DND-41 (cell line): ENCODE results near the gene TENT5A.

ENCODE experiments used
- ATAC-seq: fragments of 200-7000 bp; cut with Tn5 transposase; 3 replicates; pipeline ENCODE4 v1.9.1; 2021; ENCODE audit warnings: low read depth; ENCODE audit not compliant: insufficient read depth
- DNase-seq: peaks from one replicate; pipeline ENCODE4 v3.0.0-alpha.2; 2020
- H2AFZ ChIP-seq: 2 replicates; pipeline ENCODE4 v1.6.0; 2012; ENCODE audit warnings: low read depth, low read length
- H3K27ac ChIP-seq: 2 replicates; pipeline ENCODE4 v1.5.1; 2012; ENCODE audit warnings: low read length, inconsistent platforms
- H3K27me3 ChIP-seq: fragments of 200-600 bp; sonication (generic); 2 replicates; pipeline ENCODE4 v1.6.0; 2012; ENCODE audit warnings: low read length, mild to moderate bottlenecking, inconsistent platforms; ENCODE audit not compliant: insufficient read depth, poor library complexity
- H3K36me3 ChIP-seq: 2 replicates; pipeline ENCODE4 v1.5.1; 2012; ENCODE audit warnings: low read length, inconsistent platforms; ENCODE audit not compliant: insufficient read depth
- H3K4me1 ChIP-seq: 2 replicates; pipeline ENCODE4 v1.5.1; 2012; ENCODE audit warnings: mild to moderate bottlenecking, low read length; ENCODE audit not compliant: insufficient read depth
- H3K4me2 ChIP-seq: 2 replicates; pipeline ENCODE4 v1.6.0; 2012; ENCODE audit warnings: mild to moderate bottlenecking, moderate library complexity, low read length, inconsistent platforms; ENCODE audit not compliant: insufficient read depth
- H3K4me3 ChIP-seq, 2 experiments: fragments of 200-600 bp in 1 of 2; shearing (Covaris generic) in 1 of 2; 2 replicates each; pipeline ENCODE4 v1.5.1; 2012 to 2016; ENCODE audit warnings: inconsistent platforms in 2 of 2, low read length in 2 of 2, mild to moderate bottlenecking in 2 of 2, low read depth in 1 of 2, moderate library complexity in 1 of 2
- H3K79me2 ChIP-seq: 2 replicates; pipeline ENCODE4 v1.6.0; 2012; ENCODE audit warnings: low read length, inconsistent platforms; ENCODE audit not compliant: insufficient read depth
- H3K9ac ChIP-seq: 2 replicates; pipeline ENCODE4 v1.6.0; 2012; ENCODE audit warnings: low read depth, mild to moderate bottlenecking, inconsistent platforms, low read length, moderate library complexity
- H3K9me3 ChIP-seq: 2 replicates; pipeline ENCODE4 v1.5.1; 2012; ENCODE audit warnings: low read length, moderate library complexity, mild to moderate bottlenecking, inconsistent platforms; ENCODE audit not compliant: insufficient read depth, severe bottlenecking
- H4K20me1 ChIP-seq: 2 replicates; pipeline ENCODE4 v1.6.0; 2012; ENCODE audit warnings: low read length; ENCODE audit not compliant: insufficient read depth
- CTCF ChIP-seq: IDR thresholded peaks from 2 replicates; pipeline ENCODE4 v1.5.1; 2012; ENCODE audit warnings: borderline replicate concordance, low read length, moderate library complexity, mild to moderate bottlenecking; ENCODE audit not compliant: poor library complexity, severe bottlenecking; ENCODE audit errors: extremely low read depth
- EZH2 ChIP-seq: IDR thresholded peaks from 3 replicates; pipeline ENCODE4 v1.6.1; 2012; ENCODE audit warnings: borderline replicate concordance, low read depth, mild to moderate bottlenecking, moderate library complexity, low read length, inconsistent platforms; ENCODE audit not compliant: severe bottlenecking

The TENT5A gene

GRCh38 chr6:81786150-81786549 lies 33.7 kb upstream of the TENT5A start:
- no peak overlapping the region for H3K27ac ChIP-seq
- H3K79me2 ChIP-seq = no peaks in the 10 kb centered on the region
- TF ChIP-seq CTCF (no peak), EZH2 (no peak)
- ATAC-seq (no peak), DNase-seq (no peak)
- H3K4me2 ChIP-seq = peak overlapping the region; percentile 48; the same call in 1 of the 2 replicates
- no peaks in the 10 kb centered on the region for H3K36me3 ChIP-seq
- peaks cover 3% of the 10 kb centered on the region for H3K9me3 ChIP-seq
- no peak overlapping the region; a peak in 1 of 4 replicates for H3K4me3 ChIP-seq
- no peak overlapping the region for H3K9ac ChIP-seq
- H4K20me1 ChIP-seq = no peaks in the 10 kb centered on the region
- H3K4me1 ChIP-seq = peaks cover 12% of the 10 kb centered on the region
- H3K27me3 ChIP-seq = no peaks in the 10 kb centered on the region
- H2AFZ ChIP-seq = peak overlapping the region; percentile 37

- Histone ChIP-seq H3K9me3 (peaks cover 3% of the 10 kb centered on the region), H3K4me3 (no peak overlapping the region), H4K20me1 (no peaks in the 10 kb centered on the region), H3K9ac (no peak overlapping the region), H3K4me2 (no peak overlapping the region), H3K79me2 (no peaks in the 10 kb centered on the region), H3K36me3 (no peaks in the 10 kb centered on the region), H3K27ac (no peak overlapping the region), H3K27me3 (no peaks in the 10 kb centered on the region), H2AFZ (no peak overlapping the region), H3K4me1 (peaks cover 12% of the 10 kb centered on the region)
- no peak for TF ChIP-seq EZH2
- no peak for TF ChIP-seq CTCF
- DNase-seq (no peak), ATAC-seq (no peak)
Observed at GRCh38 chr6:81785377-81785776, 32.9 kb upstream of the TENT5A start.

GRCh38 chr6:81783893-81784292 lies 31.4 kb upstream of the TENT5A start:
- H4K20me1 ChIP-seq = no peaks in the 10 kb centered on the region
- H3K4me1 ChIP-seq = peaks cover 12% of the 10 kb centered on the region
- DNase-seq (no peak), ATAC-seq (no peak)
- no peaks in the 10 kb centered on the region for H3K79me2 ChIP-seq
- TF ChIP-seq CTCF (no peak), EZH2 (no peak)
- H3K27me3 ChIP-seq = no peaks in the 10 kb centered on the region
- H2AFZ ChIP-seq = no peak overlapping the region
- no peak overlapping the region for H3K4me3 ChIP-seq
- H3K36me3 ChIP-seq = no peaks in the 10 kb centered on the region
- H3K4me2 ChIP-seq = no peak overlapping the region
- H3K9me3 ChIP-seq = peaks cover 3% of the 10 kb centered on the region
- H3K27ac ChIP-seq = no peak overlapping the region
- no peak overlapping the region for H3K9ac ChIP-seq

- Histone ChIP-seq H3K36me3 (no peaks in the 10 kb centered on the region), H2AFZ (no peak overlapping the region), H3K4me1 (peaks cover 5% of the 10 kb centered on the region), H3K9me3 (peaks cover 3% of the 10 kb centered on the region), H3K4me3 (no peak overlapping the region), H3K27me3 (no peaks in the 10 kb centered on the region), H3K27ac (no peak overlapping the region), H4K20me1 (no peaks in the 10 kb centered on the region), H3K9ac (no peak overlapping the region), H3K79me2 (no peaks in the 10 kb centered on the region), H3K4me2 (no peak overlapping the region)
- DNase-seq (no peak), ATAC-seq (no peak)
- TF ChIP-seq CTCF = no peak
- TF ChIP-seq EZH2 = no peak
Observed at GRCh38 chr6:81781624-81782023, 29.1 kb upstream of the TENT5A start.
